ENCODE data around the gene SH3RF2.

DNA sequence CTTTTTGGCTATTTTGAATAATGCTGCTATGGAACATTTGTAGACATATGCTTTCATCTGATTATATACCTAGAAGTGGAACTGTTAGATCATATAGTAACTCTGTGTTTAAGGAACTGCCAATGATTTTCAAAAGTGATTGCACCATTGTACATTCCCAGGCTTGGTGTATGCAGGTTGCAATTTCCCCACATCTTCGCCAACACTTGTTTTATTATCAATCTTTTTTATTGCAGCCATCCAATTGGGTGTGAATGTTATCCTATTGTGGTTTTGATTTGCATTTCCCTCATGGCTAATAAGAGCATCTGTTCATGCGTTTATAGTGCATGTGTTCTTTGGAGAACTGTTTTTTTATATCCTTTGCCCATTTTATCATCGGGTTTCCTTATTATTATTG lies 87.7 kb downstream of the SH3RF2 start:
- TF ChIP-seq, protein P1, sequence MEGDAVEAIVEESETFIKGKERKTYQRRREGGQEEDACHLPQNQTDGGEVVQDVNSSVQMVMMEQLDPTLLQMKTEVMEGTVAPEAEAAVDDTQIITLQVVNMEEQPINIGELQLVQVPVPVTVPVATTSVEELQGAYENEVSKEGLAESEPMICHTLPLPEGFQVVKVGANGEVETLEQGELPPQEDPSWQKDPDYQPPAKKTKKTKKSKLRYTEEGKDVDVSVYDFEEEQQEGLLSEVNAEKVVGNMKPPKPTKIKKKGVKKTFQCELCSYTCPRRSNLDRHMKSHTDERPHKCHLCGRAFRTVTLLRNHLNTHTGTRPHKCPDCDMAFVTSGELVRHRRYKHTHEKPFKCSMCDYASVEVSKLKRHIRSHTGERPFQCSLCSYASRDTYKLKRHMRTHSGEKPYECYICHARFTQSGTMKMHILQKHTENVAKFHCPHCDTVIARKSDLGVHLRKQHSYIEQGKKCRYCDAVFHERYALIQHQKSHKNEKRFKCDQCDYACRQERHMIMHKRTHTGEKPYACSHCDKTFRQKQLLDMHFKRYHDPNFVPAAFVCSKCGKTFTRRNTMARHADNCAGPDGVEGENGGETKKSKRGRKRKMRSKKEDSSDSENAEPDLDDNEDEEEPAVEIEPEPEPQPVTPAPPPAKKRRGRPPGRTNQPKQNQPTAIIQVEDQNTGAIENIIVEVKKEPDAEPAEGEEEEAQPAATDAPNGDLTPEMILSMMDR (conservative IDR thresholded peaks at IDR 0.05; ENCODE audit: low read length), result no peak
- no peak for TF ChIP-seq EZH2phosphoT487 (IDR thresholded peaks at IDR 0.05; ENCODE audit: borderline replicate concordance, low read depth, low read length)

Measured in OCI-LY7 (cell line).